HuH-7 (cell line): ENCODE measurements around the gene AP1S3.
A peak's percentile ranks its signal among the peaks of the same experiment; 100 is the strongest.
"Not testable (repeated sequence)": the region's sequence is repeated elsewhere in the genome, so short reads cannot be mapped to it uniquely, and the experiment has no call there.

Source experiments
- DNase-seq: peaks from one replicate; pipeline ENCODE4 v3.0.0; 2011; ENCODE audit warnings: low spot score

AP1S3 gene

GRCh38 chr2:223837287-223838061, at the start of gene AP1S3:
TSS of gene AP1S3 (minus strand) at chr2:223837582. CDS start at chr2:223837450, 132 bp downstream.
- peak; percentile 87 for DNase-seq

GRCh38 chr2:223887127-223887526, 49.7 kb upstream of the AP1S3 start:
- no peak for DNase-seq

GRCh38 chr2:223886726-223887125, 49.3 kb upstream of the AP1S3 start:
- DNase-seq, result no peak

- no peak for DNase-seq
These were observed 47.0 kb upstream of the AP1S3 start for GRCh38 chr2:223884399-223884798.

GRCh38 chr2:223882715-223883114, 45.3 kb upstream of the AP1S3 start:
- DNase-seq, result no peak

GRCh38 chr2:223880796-223881195, 43.4 kb upstream of the AP1S3 start:
- DNase-seq, result no peak

- DNase-seq, result no peak
These were observed 40.5 kb upstream of the AP1S3 start for GRCh38 chr2:223877721-223878410.

- no peak for DNase-seq
These were observed 36.3 kb upstream of the AP1S3 start for GRCh38 chr2:223873672-223874071.

- DNase-seq, result not testable (repeated sequence)
These were observed 35.4 kb upstream of the AP1S3 start for GRCh38 chr2:223872772-223873171.

GRCh38 chr2:223871661-223872060, 34.3 kb upstream of the AP1S3 start:
- DNase-seq, result not testable (repeated sequence)

GRCh38 chr2:223870840-223871611, 33.6 kb upstream of the AP1S3 start:
- no peak for DNase-seq

- no peak for DNase-seq
These were observed 30.6 kb upstream of the AP1S3 start for GRCh38 chr2:223868005-223868404.

- DNase-seq, result no peak
These were observed 28.6 kb upstream of the AP1S3 start for GRCh38 chr2:223865907-223866508.

- no peak for DNase-seq
These were observed 27.7 kb upstream of the AP1S3 start for GRCh38 chr2:223865124-223865523.

GRCh38 chr2:223863491-223863890, 26.1 kb upstream of the AP1S3 start:
- DNase-seq, result no peak

GRCh38 chr2:223860809-223861738, 23.7 kb upstream of the AP1S3 start:
- peak; percentile 46 for DNase-seq

GRCh38 chr2:223859070-223859469, 21.7 kb upstream of the AP1S3 start:
- no peak for DNase-seq

GRCh38 chr2:223856584-223856983, 19.2 kb upstream of the AP1S3 start:
- no peak for DNase-seq

GRCh38 chr2:223856021-223856420, 18.6 kb upstream of the AP1S3 start:
- DNase-seq, result no peak

- DNase-seq, result no peak
These were observed 18.0 kb upstream of the AP1S3 start for GRCh38 chr2:223855426-223855825.

GRCh38 chr2:223854741-223855140, 17.4 kb upstream of the AP1S3 start:
- no peak for DNase-seq
